OCI-LY1 (cell line): Measurements from ENCODE around the gene C10orf120.

Experiments used
- H2AFZ ChIP-seq: fragments of 200-600 bp; sonication (generic), shearing (Covaris generic); 2 replicates; pipeline ENCODE4 v1.6.0; 2014; ENCODE audit warnings: antibody characterized with exemption, mild to moderate bottlenecking, low read length
- H3F3A ChIP-seq: fragments of 200-600 bp; sonication (generic), shearing (Covaris generic); 2 replicates; pipeline ENCODE4 v1.6.0; 2014; ENCODE audit warnings: mild to moderate bottlenecking, antibody characterized with exemption, low read length, moderate library complexity; ENCODE audit not compliant: insufficient read depth
- H3K27ac ChIP-seq: fragments of 200-600 bp; sonication (generic); 2 replicates; pipeline ENCODE4 v1.5.1; 2014; ENCODE audit warnings: low read length, mixed run types, mild to moderate bottlenecking, low read depth; ENCODE audit not compliant: poor library complexity, severe bottlenecking
- H3K27me3 ChIP-seq: fragments of 200-600 bp; sonication (generic); 2 replicates; pipeline ENCODE4 v1.6.0; 2014; ENCODE audit warnings: antibody characterized with exemption, mild to moderate bottlenecking, low read length, moderate library complexity; ENCODE audit not compliant: insufficient read depth
- H3K36me3 ChIP-seq: fragments of 200-600 bp; sonication (generic); 2 replicates; pipeline ENCODE4 v1.6.1; 2014; ENCODE audit warnings: mild to moderate bottlenecking, antibody characterized with exemption, low read length, moderate library complexity, mixed read lengths; ENCODE audit not compliant: insufficient read depth
- H3K4me1 ChIP-seq: fragments of 200-600 bp; sonication (generic); 2 replicates; pipeline ENCODE4 v1.5.1; 2014; ENCODE audit warnings: mild to moderate bottlenecking, low read length, moderate library complexity; ENCODE audit not compliant: insufficient read depth, severe bottlenecking
- H3K4me2 ChIP-seq: fragments of 200-600 bp; sonication (generic), shearing (Covaris generic); 2 replicates; pipeline ENCODE4 v1.6.1; 2014; ENCODE audit warnings: low read length
- H3K4me3 ChIP-seq: fragments of 200-600 bp; sonication (generic); 2 replicates; pipeline ENCODE4 v1.5.1; 2014; ENCODE audit warnings: low read length, low read depth, mild to moderate bottlenecking, mixed read lengths; ENCODE audit not compliant: poor library complexity, severe bottlenecking
- H3K79me2 ChIP-seq: fragments of 200-600 bp; shearing (Covaris generic); 2 replicates; pipeline ENCODE4 v1.6.1; 2016; ENCODE audit warnings: mixed run types, low read length, mixed read lengths; ENCODE audit not compliant: insufficient read depth
- H3K9ac ChIP-seq: fragments of 200-600 bp; sonication (generic), shearing (Covaris generic); 2 replicates; pipeline ENCODE4 v1.6.1; 2014; ENCODE audit warnings: mild to moderate bottlenecking, low read length, mixed read lengths
- H3K9me2 ChIP-seq: fragments of 200-600 bp; sonication (generic), shearing (Covaris generic); 2 replicates; pipeline ENCODE4 v1.6.1; 2014; ENCODE audit warnings: low read depth, mild to moderate bottlenecking, low read length, mixed read lengths
- H3K9me3 ChIP-seq: fragments of 200-600 bp; shearing (Covaris generic); 2 replicates; pipeline ENCODE4 v1.6.1; 2014; ENCODE audit warnings: low read length, mixed read lengths
- H4K20me1 ChIP-seq: fragments of 200-600 bp; sonication (generic), shearing (Covaris generic); 2 replicates; pipeline ENCODE4 v1.6.0; 2016; ENCODE audit warnings: mild to moderate bottlenecking, low read length; ENCODE audit not compliant: insufficient read depth
- CTCF ChIP-seq: fragments of 200-600 bp; sonication (generic), shearing (Covaris generic); IDR thresholded peaks from 2 replicates; pipeline ENCODE4 v1.5.1; 2017; ENCODE audit warnings: mild to moderate bottlenecking, antibody characterized with exemption, low read length, moderate library complexity, mixed read lengths
- EZH2 ChIP-seq: fragments of 200-600 bp; sonication (generic), shearing (Covaris generic); IDR thresholded peaks from 2 replicates; pipeline ENCODE4 v1.8.0; 2017; ENCODE audit warnings: borderline replicate concordance, mixed run types, mild to moderate bottlenecking, antibody characterized with exemption, low read length, moderate library complexity, mixed read lengths

Gene C10orf120

GRCh38 chr10:122706467-122706866 lies 6.8 kb upstream of the C10orf120 start:
- Histone ChIP-seq H3K27me3 (no peaks in the 10 kb centered on the region), H3K9me3 (no peaks in the 10 kb centered on the region), H4K20me1 (no peaks in the 10 kb centered on the region), H2AFZ (no peak overlapping the region), H3K9ac (no peak overlapping the region), H3K4me2 (no peak overlapping the region), H3K27ac (no peak overlapping the region), H3K9me2 (no peaks in the 10 kb centered on the region), H3F3A (no peaks in the 10 kb centered on the region), H3K36me3 (no peaks in the 10 kb centered on the region), H3K4me1 (no peaks in the 10 kb centered on the region), H3K79me2 (no peaks in the 10 kb centered on the region), H3K4me3 (no peak overlapping the region)
- no peak for TF ChIP-seq CTCF
- TF ChIP-seq EZH2, result no peak

- H3K9ac ChIP-seq, result no peak overlapping the region
- TF ChIP-seq EZH2 (no peak), CTCF (peak; percentile 87)
- H4K20me1 ChIP-seq, result no peaks in the 10 kb centered on the region
- H3K36me3 ChIP-seq, result no peaks in the 10 kb centered on the region
- H3K27me3 ChIP-seq, result no peaks in the 10 kb centered on the region
- H3K4me1 ChIP-seq, result no peaks in the 10 kb centered on the region
- H3K9me3 ChIP-seq, result no peaks in the 10 kb centered on the region
- no peak overlapping the region for H3K4me2 ChIP-seq
- H3K9me2 ChIP-seq, result no peaks in the 10 kb centered on the region
- no peaks in the 10 kb centered on the region for H3K79me2 ChIP-seq
- H3K27ac ChIP-seq, result no peak overlapping the region
- H3K4me3 ChIP-seq, result no peak overlapping the region
- no peak overlapping the region for H2AFZ ChIP-seq
- no peaks in the 10 kb centered on the region for H3F3A ChIP-seq
Observed at GRCh38 chr10:122703483-122704448, 4.1 kb upstream of the C10orf120 start.

- Histone ChIP-seq H3F3A (no peaks in the 10 kb centered on the region), H3K4me2 (no peak overlapping the region), H3K9ac (no peak overlapping the region), H2AFZ (no peak overlapping the region), H3K9me2 (no peaks in the 10 kb centered on the region), H3K79me2 (no peaks in the 10 kb centered on the region), H3K27me3 (no peaks in the 10 kb centered on the region), H3K36me3 (no peaks in the 10 kb centered on the region), H3K27ac (no peak overlapping the region), H3K4me3 (no peak overlapping the region), H4K20me1 (no peaks in the 10 kb centered on the region), H3K9me3 (no peaks in the 10 kb centered on the region), H3K4me1 (no peaks in the 10 kb centered on the region)
- TF ChIP-seq CTCF, result no peak
- TF ChIP-seq EZH2, result no peak
Observed at GRCh38 chr10:122702275-122702674, 2.6 kb upstream of the C10orf120 start.
